Tibial nerve (tissue), 4 donors: Measurements from ENCODE around the gene FADS6. TPM values are rescaled to one million over a fixed set of nuclear protein-coding genes. Genes with fewer than 3 reads are reported as not detected.
A peak's percentile ranks its signal among the peaks of the same experiment; 100 is the strongest.

Source experiments
- DNase-seq, 2 donors: peaks; one replicate each; pipeline ENCODE4 v3.0.0-alpha.2; 2019; ENCODE audit warnings: low spot score in 2 of 2
- H3K27ac ChIP-seq, 4 donors: fragments of 200-600 bp; sonication (generic) in 3 of 4; one replicate each; pipeline ENCODE4 v1.5.1; 2017 to 2019; ENCODE audit warnings: mild to moderate bottlenecking in 1 of 4
- H3K27me3 ChIP-seq, 2 donors: fragments of 200-600 bp; sonication (generic) in 1 of 2; one replicate each; pipeline versions ENCODE4 v1.5.1 to v1.6.0; 2017 to 2019
- H3K36me3 ChIP-seq, 3 donors: fragments of 200-600 bp; sonication (generic); one replicate each; pipeline ENCODE4 v1.5.1; 2018 to 2019
- H3K4me1 ChIP-seq, 4 donors: fragments of 200-600 bp; sonication (generic) in 3 of 4; one replicate each; pipeline ENCODE4 v1.5.1; 2017 to 2019
- H3K4me3 ChIP-seq, 4 donors: fragments of 200-600 bp; sonication (generic) in 3 of 4; one replicate each; pipeline ENCODE4 v1.5.1; 2017 to 2019; ENCODE audit warnings: mild to moderate bottlenecking in 1 of 4, moderate library complexity in 1 of 4
- H3K9me3 ChIP-seq, 4 donors: fragments of 200-600 bp; sonication (generic) in 3 of 4; one replicate each; pipeline ENCODE4 v1.5.1; 2017 to 2019
- EP300 ChIP-seq, 2 donors: sonication (generic); formaldehyde crosslinking; IDR thresholded peaks; one replicate each; pipeline ENCODE4 v1.6.1; 2017; ENCODE audit warnings: antibody characterized with exemption in 2 of 2, mild to moderate bottlenecking in 1 of 2
- POLR2A ChIP-seq, 2 donors: fragments of 450-650 bp; IDR thresholded peaks; one replicate each; pipeline ENCODE4 v1.6.1; 2017; ENCODE audit warnings: antibody characterized with exemption in 2 of 2, mild to moderate bottlenecking in 2 of 2, moderate library complexity in 2 of 2
- WGBS, 2 donors: methylation state at CpG; one replicate each; pipeline ENCODE4 v1.1.5; 2018; 5-methylcytosine and 5-hydroxymethylcytosine counted together
- total RNA-seq, 4 donors: library from RNA; depleted of rRNA; stranded (reverse); fragments of >200 nt; gene quantifications; one replicate each; pipeline ENCODE4 v1.1.0, GENCODE V29; 2016
- TF ChIP-seq, protein P1 (sequence below), 5 experiments: fragments of 200-600 bp in 3 of 5; fragments of 450-650 bp in 2 of 5; sonication (generic) in 3 of 5; IDR thresholded peaks; one replicate each; pipeline ENCODE4 v1.5.1; 2016 to 2019; ENCODE audit warnings: antibody characterized with exemption in 5 of 5, mild to moderate bottlenecking in 3 of 5, moderate library complexity in 2 of 5

The FADS6 gene
- total RNA-seq, 4 donors from 2014 or later: not detected

DNA sequence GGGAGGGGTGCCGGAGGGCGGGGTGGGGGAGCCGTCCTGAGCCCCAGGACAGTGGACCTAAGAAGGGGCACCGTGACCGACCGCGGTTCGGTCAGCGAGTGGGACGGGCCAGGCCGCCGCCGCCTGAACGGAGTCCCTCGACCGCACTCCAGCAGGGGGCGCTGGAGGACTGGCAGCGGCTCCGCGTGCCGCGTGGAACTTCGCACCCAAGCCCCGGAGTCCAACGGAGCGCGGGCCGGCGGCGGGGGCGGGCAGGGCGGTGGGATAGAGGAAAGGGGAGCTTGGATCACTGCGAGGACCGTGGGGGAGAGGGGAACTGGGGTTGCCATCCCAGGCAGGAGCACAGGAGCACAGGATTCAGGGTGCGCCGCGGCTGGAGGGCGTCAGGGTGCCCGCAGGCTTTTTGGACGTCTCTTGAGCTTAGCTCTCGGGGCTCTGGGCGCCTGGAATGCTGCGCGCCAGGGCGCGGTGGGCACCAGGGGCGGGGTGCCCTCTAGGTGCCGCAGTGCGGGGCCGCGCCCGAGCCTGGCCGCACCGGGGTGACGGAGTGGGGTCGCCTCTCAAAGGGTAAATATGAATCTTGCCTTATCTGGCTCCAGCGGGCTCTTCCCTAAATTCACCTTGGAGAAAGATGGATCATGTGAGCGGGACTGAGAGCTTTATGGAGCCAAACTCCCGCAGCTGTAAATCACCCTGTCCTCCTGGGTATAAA is 30.3 kb upstream of the FADS6 start:
- 5% methylated on average over 36 to 49 of the region's 59 CpGs for WGBS, 2 donors
- Histone ChIP-seq H3K36me3 (no peaks in the 10 kb centered on the region), H3K9me3 (no peaks in the 10 kb centered on the region), H3K27me3 (peaks cover 0 to 94% of the 10 kb centered on the region in 2 donors), H3K4me3 (peak overlapping the region in 3 of 4 donors; percentile 9 to 45 (median 21)), H3K27ac (no peak overlapping the region), H3K4me1 (peaks cover 0 to 51% (median 21%) of the 10 kb centered on the region in 4 donors)
- no peak for TF ChIP-seq POLR2A (IDR thresholded peaks at IDR 0.05)
- TF ChIP-seq, protein P1, sequence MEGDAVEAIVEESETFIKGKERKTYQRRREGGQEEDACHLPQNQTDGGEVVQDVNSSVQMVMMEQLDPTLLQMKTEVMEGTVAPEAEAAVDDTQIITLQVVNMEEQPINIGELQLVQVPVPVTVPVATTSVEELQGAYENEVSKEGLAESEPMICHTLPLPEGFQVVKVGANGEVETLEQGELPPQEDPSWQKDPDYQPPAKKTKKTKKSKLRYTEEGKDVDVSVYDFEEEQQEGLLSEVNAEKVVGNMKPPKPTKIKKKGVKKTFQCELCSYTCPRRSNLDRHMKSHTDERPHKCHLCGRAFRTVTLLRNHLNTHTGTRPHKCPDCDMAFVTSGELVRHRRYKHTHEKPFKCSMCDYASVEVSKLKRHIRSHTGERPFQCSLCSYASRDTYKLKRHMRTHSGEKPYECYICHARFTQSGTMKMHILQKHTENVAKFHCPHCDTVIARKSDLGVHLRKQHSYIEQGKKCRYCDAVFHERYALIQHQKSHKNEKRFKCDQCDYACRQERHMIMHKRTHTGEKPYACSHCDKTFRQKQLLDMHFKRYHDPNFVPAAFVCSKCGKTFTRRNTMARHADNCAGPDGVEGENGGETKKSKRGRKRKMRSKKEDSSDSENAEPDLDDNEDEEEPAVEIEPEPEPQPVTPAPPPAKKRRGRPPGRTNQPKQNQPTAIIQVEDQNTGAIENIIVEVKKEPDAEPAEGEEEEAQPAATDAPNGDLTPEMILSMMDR (IDR thresholded peaks at IDR 0.05): peak; percentile 59 to 77 (median 70)
- DNase-seq: peak in 1 of 2 donors; percentile 48

DNA sequence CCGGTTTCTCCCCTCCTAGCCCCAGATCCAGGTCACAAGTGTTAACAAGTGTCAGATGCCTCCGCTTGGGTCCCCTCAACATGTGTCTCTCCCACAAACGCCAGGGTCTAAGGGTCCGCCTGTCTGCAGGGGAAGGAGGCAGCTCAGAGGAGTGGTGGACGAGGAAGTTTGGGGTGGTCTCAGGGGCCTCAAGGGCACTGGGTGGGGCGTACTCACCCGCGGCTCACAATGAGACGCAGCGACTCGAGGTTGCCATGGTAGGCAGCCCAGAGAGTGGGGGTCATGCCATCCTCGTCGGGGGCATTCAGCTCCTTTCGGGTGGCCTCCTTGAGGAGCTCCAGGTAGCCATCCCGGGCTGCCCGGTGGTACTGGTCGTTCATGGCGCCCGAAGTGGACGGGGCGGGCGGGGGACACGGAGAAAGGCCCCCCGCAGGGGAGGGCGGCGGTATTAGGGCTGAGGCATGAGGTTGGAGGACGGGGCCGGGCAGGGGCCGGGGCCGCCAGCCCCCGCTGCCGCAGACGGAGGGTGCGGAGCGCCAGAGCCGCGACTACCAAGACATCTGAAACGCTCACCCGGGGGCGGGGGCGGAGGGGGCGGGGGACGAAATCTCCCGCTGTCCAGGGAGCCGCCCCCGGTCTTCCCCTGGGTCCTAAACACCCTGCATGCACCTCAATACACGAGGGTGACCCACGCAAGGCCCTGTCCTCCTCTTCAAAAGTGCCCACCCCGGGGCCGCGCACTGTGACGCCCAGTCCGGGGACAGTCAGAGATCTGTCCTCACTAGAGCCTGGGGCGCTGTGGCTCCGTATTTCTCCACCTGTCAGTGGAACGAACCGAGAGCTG is 29.5 kb upstream of the FADS6 start, which contains the start of gene USH1G:
Gene USH1G, minus strand, starts transcription at position 562 of the 844 bp plus-strand sequence. Its CDS starts 182 bp downstream, at position 380.
- WGBS, 2 donors: 5 to 8% methylated on average over 23 to 39 of the region's 57 CpGs
- Histone ChIP-seq H3K36me3 (no peaks in the 10 kb centered on the region), H3K4me1 (peaks cover 0 to 51% (median 21%) of the 10 kb centered on the region in 4 donors), H3K27ac (no peak within 1 kb of the TSS), H3K9me3 (no peaks in the 10 kb centered on the region), H3K27me3 (peaks cover 0 to 98% of the 10 kb centered on the region in 2 donors), H3K4me3 (peak within 1 kb of the TSS in 3 of 4 donors; percentile 9 to 45 (median 21))
- DNase-seq: no peak
- TF ChIP-seq POLR2A (IDR thresholded peaks at IDR 0.05) (no peak), EP300 (IDR thresholded peaks at IDR 0.05) (no peak)
- TF ChIP-seq, protein P1 (IDR thresholded peaks at IDR 0.05): no peak

DNA sequence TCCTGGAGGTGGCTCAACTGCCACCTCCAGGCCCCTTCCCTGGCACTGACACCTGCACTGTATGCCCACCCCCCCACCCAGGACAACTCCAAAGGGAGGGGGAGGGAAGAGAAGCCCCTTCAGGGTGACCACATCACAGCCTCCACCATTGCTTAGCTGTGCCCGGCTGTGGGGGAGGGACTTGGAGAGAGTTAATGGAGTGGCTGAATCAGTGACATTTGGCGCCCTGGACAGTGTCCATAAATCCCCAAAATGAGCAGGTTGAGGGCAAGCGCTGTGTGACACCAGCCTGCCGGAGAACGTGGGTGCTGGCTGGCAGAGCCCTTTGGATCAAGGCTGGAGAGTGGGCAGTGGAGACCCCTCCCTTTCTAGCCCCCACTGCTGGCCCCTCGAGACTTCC is 28.7 kb upstream of the FADS6 start:
- TF ChIP-seq POLR2A (IDR thresholded peaks at IDR 0.05) (no peak), EP300 (IDR thresholded peaks at IDR 0.05) (no peak)
- TF ChIP-seq, protein P1 (IDR thresholded peaks at IDR 0.05): no peak
- WGBS, 2 donors: 28 to 47% methylated on average over 6 of the region's 6 CpGs
- Histone ChIP-seq H3K4me1 (peaks cover 0 to 51% (median 21%) of the 10 kb centered on the region in 4 donors), H3K36me3 (no peaks in the 10 kb centered on the region), H3K27ac (no peak overlapping the region), H3K4me3 (no peak overlapping the region), H3K27me3 (peaks cover 0 to 97% of the 10 kb centered on the region in 2 donors), H3K9me3 (no peaks in the 10 kb centered on the region)
- no peak for DNase-seq

DNA sequence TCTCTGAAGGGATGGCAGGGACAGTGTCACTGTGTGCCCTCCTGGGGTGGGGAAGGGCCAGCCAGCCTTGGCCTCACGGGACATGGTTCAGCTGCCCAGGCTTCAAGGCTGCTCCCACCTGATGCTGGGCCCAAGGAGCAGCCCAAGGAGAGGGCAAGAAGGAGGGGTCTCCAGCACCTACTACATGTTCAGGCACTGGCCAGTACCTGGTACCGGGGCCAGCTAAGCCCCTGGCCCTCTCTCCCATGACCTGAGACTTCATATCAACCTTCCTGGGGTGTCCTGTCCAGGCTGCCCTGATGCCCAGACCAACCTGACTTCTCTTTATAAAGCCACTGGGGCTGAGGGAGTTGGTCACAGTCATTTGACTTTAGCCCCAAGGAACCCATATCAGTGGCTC is 28.3 kb upstream of the FADS6 start:
- H3K27ac ChIP-seq: no peak overlapping the region
- TF ChIP-seq, protein P1 (IDR thresholded peaks at IDR 0.05): no peak
- TF ChIP-seq EP300 (IDR thresholded peaks at IDR 0.05) (no peak), POLR2A (IDR thresholded peaks at IDR 0.05) (no peak)
- H3K27me3 ChIP-seq: peaks cover 0 to 97% of the 10 kb centered on the region in 2 donors
- 20 to 78% methylated on average over 1 to 2 of the region's 2 CpGs for WGBS, 2 donors
- no peak for DNase-seq
- H3K4me3 ChIP-seq: no peak overlapping the region
- peaks cover 0 to 51% (median 21%) of the 10 kb centered on the region in 4 donors for H3K4me1 ChIP-seq
- H3K9me3 ChIP-seq: no peaks in the 10 kb centered on the region
- H3K36me3 ChIP-seq: no peaks in the 10 kb centered on the region
